ENCODE results near the gene SPTBN1. TPM values are rescaled to one million over a fixed set of nuclear protein-coding genes. Genes with fewer than 3 reads are reported as not detected.

The SPTBN1 gene
- total and polyA plus RNA-seq, 2 experiments from 2014 or later = 122 to 341 TPM

DNA sequence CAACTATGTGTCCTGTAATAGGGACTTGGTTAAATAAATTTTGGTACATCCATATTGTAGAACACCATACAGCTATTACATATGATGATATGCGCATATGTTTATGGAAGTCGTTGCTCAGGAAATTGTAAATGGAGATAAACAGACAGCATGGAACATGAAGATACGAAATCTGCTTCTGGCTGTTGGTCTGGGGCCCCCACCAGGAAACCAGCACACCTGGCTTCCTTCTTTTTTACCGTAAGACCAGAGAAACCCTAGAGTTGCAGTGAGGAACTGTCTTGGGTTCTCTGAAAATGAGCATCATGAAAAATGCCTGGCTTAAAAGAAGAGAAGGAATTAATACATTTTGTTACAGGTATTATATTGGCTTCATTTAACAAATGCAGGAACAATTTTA lies 40.8 kb downstream of the SPTBN1 start:
- Histone ChIP-seq H2AFZ (no peak overlapping the region), H3K27ac (no peak overlapping the region), H3K9me3 (ENCODE audit: low read depth) (no peaks in the 10 kb centered on the region), H4K20me1 (ENCODE audit: insufficient read depth, poor library complexity, severe bottlenecking) (peaks cover 23% of the 10 kb centered on the region), H3K27me3 (no peaks in the 10 kb centered on the region), H3K79me2 (peaks cover 81% of the 10 kb centered on the region), H3K4me3 (no peak overlapping the region), H3K36me3 (replicated peaks; ENCODE audit: insufficient read depth, low read depth) (no peaks in the 10 kb centered on the region), H3K4me2 (no peak overlapping the region), H3K4me1 (ENCODE audit: insufficient read depth) (peaks cover 36% of the 10 kb centered on the region), H3K9me2 (replicated peaks; ENCODE audit: insufficient read depth) (no peaks in the 10 kb centered on the region)
- TF ChIP-seq, protein P1, sequence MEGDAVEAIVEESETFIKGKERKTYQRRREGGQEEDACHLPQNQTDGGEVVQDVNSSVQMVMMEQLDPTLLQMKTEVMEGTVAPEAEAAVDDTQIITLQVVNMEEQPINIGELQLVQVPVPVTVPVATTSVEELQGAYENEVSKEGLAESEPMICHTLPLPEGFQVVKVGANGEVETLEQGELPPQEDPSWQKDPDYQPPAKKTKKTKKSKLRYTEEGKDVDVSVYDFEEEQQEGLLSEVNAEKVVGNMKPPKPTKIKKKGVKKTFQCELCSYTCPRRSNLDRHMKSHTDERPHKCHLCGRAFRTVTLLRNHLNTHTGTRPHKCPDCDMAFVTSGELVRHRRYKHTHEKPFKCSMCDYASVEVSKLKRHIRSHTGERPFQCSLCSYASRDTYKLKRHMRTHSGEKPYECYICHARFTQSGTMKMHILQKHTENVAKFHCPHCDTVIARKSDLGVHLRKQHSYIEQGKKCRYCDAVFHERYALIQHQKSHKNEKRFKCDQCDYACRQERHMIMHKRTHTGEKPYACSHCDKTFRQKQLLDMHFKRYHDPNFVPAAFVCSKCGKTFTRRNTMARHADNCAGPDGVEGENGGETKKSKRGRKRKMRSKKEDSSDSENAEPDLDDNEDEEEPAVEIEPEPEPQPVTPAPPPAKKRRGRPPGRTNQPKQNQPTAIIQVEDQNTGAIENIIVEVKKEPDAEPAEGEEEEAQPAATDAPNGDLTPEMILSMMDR (IDR thresholded peaks at IDR 0.05; ENCODE audit: poor library complexity) = no peak
- TF ChIP-seq EZH2phosphoT487 (IDR thresholded peaks at IDR 0.05; ENCODE audit: low read depth, severe bottlenecking, unreplicated experiment) (no peak), EZH2 (IDR thresholded peaks at IDR 0.05; ENCODE audit: borderline replicate concordance) (no peak)
- DNase-seq (ENCODE audit: low spot score) = no peak
- WGBS (ENCODE audit: low lambda C conversion rate, missing lambda C conversion rate) = 87% methylated on average over 4 of the region's 4 CpGs

DNA sequence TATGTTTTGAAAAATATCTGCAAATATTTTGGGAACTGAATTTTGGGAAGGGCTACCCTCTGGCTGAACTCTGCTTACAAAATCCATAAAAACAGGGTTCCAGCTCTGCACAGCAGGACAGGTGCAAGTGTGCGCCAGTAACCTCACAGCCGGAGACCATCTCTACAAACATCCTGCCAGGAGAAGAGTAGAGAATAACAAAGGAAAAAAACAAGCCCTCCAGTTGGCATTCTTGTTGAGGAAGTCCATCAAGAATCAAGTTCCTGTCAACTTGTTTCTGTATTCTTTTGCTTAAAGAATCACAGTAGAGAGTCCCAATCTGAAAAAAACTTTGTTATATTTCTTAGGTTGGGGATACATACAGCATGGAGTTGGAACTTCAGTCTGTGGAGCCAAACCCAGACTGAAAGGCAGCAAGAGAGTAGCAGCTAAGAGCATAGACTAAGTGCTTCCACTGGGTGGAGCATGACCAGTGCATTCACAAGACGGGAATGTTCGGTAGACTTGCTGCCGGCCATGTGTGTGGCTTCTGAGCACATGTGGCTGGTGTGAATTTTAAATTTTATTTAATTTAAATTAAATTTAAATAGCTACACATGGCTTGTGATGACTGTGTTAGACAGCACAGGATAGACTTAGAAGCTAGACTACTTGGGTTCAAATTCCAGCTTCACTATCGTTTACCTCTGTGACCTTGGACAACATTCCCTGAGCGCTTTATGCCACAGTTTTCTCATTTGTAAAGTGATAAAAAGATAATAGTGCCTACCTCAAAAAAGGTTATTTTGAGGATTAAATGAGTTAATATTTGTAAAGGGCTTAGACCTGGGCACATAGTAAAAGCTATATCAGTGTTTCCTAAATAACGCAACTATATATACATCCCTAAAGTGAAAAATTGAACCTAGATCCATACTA lies 41.9 kb downstream of the SPTBN1 start:
- 68% methylated on average over 8 of the region's 8 CpGs for WGBS (ENCODE audit: low lambda C conversion rate, missing lambda C conversion rate)

DNA sequence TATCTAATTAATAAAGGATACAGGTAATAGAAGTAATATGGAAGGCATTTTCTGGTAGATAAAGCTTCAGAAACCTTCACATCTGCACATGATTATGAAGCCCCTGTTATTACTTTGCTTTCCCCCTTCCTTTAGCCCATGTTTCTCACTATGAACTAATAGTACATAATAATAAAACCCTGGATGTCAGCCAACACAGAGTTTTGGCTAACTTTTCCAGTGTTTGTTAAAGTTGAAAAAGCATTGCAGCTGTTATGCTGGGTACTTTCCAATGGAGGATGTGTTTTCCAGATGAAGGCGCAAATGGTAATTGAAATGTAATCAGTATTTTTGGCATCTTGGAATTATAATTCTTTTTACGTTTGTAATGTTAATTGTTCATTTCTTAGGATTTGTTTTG lies 43.5 kb downstream of the SPTBN1 start:
- no peak overlapping the region for H2AFZ ChIP-seq
- no peak for TF ChIP-seq EZH2 (IDR thresholded peaks at IDR 0.05; ENCODE audit: borderline replicate concordance)
- TF ChIP-seq, protein P1 (IDR thresholded peaks at IDR 0.05; ENCODE audit: poor library complexity) = no peak
- no peak for TF ChIP-seq EZH2phosphoT487 (IDR thresholded peaks at IDR 0.05; ENCODE audit: low read depth, severe bottlenecking, unreplicated experiment)
- H3K4me1 ChIP-seq (ENCODE audit: insufficient read depth) = peaks cover 39% of the 10 kb centered on the region
- H3K27ac ChIP-seq = no peak overlapping the region
- H3K36me3 ChIP-seq (replicated peaks; ENCODE audit: insufficient read depth, low read depth) = no peaks in the 10 kb centered on the region
- 68% methylated on average over 2 of the region's 2 CpGs for WGBS (ENCODE audit: low lambda C conversion rate, missing lambda C conversion rate)
- DNase-seq (ENCODE audit: low spot score) = no peak
- H3K9me2 ChIP-seq (replicated peaks; ENCODE audit: insufficient read depth) = no peaks in the 10 kb centered on the region
- no peaks in the 10 kb centered on the region for H3K9me3 ChIP-seq (ENCODE audit: low read depth)
- H3K4me3 ChIP-seq = no peak overlapping the region
- peaks cover 83% of the 10 kb centered on the region for H3K79me2 ChIP-seq
- H3K4me2 ChIP-seq = no peak overlapping the region
- no peaks in the 10 kb centered on the region for H3K27me3 ChIP-seq
- H4K20me1 ChIP-seq (ENCODE audit: insufficient read depth, poor library complexity, severe bottlenecking) = peaks cover 23% of the 10 kb centered on the region

More for the DNA sequence above, 41.9 kb downstream of the SPTBN1 start:
- H3K4me2 ChIP-seq = no peak overlapping the region
- H3K4me1 ChIP-seq (ENCODE audit: insufficient read depth) = peaks cover 39% of the 10 kb centered on the region
- no peaks in the 10 kb centered on the region for H3K36me3 ChIP-seq (replicated peaks; ENCODE audit: insufficient read depth, low read depth)
- H3K27ac ChIP-seq = no peak overlapping the region
- H3K79me2 ChIP-seq = peaks cover 84% of the 10 kb centered on the region
- H2AFZ ChIP-seq = no peak overlapping the region
- H3K4me3 ChIP-seq = no peak overlapping the region
- no peaks in the 10 kb centered on the region for H3K9me2 ChIP-seq (replicated peaks; ENCODE audit: insufficient read depth)
- no peaks in the 10 kb centered on the region for H3K27me3 ChIP-seq
- peaks cover 17% of the 10 kb centered on the region for H4K20me1 ChIP-seq (ENCODE audit: insufficient read depth, poor library complexity, severe bottlenecking)
- DNase-seq (ENCODE audit: low spot score) = peak; percentile 48
- TF ChIP-seq, protein P1 (IDR thresholded peaks at IDR 0.05; ENCODE audit: poor library complexity) = peak; percentile 38
- no peak for TF ChIP-seq EZH2 (IDR thresholded peaks at IDR 0.05; ENCODE audit: borderline replicate concordance)
- TF ChIP-seq EZH2phosphoT487 (IDR thresholded peaks at IDR 0.05; ENCODE audit: low read depth, severe bottlenecking, unreplicated experiment) = no peak
- no peaks in the 10 kb centered on the region for H3K9me3 ChIP-seq (ENCODE audit: low read depth)
